Measurements from ENCODE around the gene SCTR. TPM values are rescaled to one million over a fixed set of nuclear protein-coding genes. Genes with fewer than 3 reads are reported as not detected.
A peak's percentile ranks its signal among the peaks of the same experiment; 100 is the strongest.

SCTR gene
- total RNA-seq, 2 experiments from 2014 or later, result not detected

- no peak for DNase-seq
- no peak overlapping the region for H3K27ac Mint-ChIP-seq
- ChIA-PET CTCF (no interaction called here), POLR2A (no interaction called here)
- H3K4me3 Mint-ChIP-seq, result no peak overlapping the region
- H3K4me1 Mint-ChIP-seq (ENCODE audit: low read depth), result peaks cover 5% of the 10 kb centered on the region
- no peaks in the 10 kb centered on the region for H3K36me3 Mint-ChIP-seq (ENCODE audit: low read depth)
- no peaks in the 10 kb centered on the region for H3K9me3 Mint-ChIP-seq (ENCODE audit: insufficient read depth)
- ATAC-seq, result no peak
- H3K27me3 Mint-ChIP-seq (ENCODE audit: low read depth), result peaks cover 39% of the 10 kb centered on the region
These were observed 90.5 kb downstream of the SCTR start for GRCh38 chr2:119433636-119434327.

- Mint-ChIP-seq H3K4me3 (no peak overlapping the region), H3K27me3 (ENCODE audit: low read depth) (peaks cover 39% of the 10 kb centered on the region), H3K36me3 (ENCODE audit: low read depth) (no peaks in the 10 kb centered on the region), H3K4me1 (ENCODE audit: low read depth) (peaks cover 5% of the 10 kb centered on the region), H3K9me3 (ENCODE audit: insufficient read depth) (no peaks in the 10 kb centered on the region), H3K27ac (no peak overlapping the region)
- ATAC-seq, result no peak
- POLR2A ChIA-PET, result no interaction called here
- CTCF ChIA-PET, result no interaction called here
- no peak for DNase-seq
These were observed 91.3 kb downstream of the SCTR start for GRCh38 chr2:119432851-119433522.

- ChIA-PET CTCF (no interaction called here), POLR2A (no interaction called here)
- ATAC-seq (no peak), DNase-seq (no peak)
- H3K27me3 Mint-ChIP-seq (ENCODE audit: low read depth), result peaks cover 47% of the 10 kb centered on the region
- no peak overlapping the region for H3K4me3 Mint-ChIP-seq
- H3K9me3 Mint-ChIP-seq (ENCODE audit: insufficient read depth), result no peaks in the 10 kb centered on the region
- no peak overlapping the region for H3K27ac Mint-ChIP-seq
- H3K4me1 Mint-ChIP-seq (ENCODE audit: low read depth), result peaks cover 5% of the 10 kb centered on the region
- H3K36me3 Mint-ChIP-seq (ENCODE audit: low read depth), result no peaks in the 10 kb centered on the region
These were observed 92.1 kb downstream of the SCTR start for GRCh38 chr2:119431976-119432850.

GRCh38 chr2:119431155-119431975 lies 92.9 kb downstream of the SCTR start, which contains the start of gene TMEM37:
Gene TMEM37, plus strand, starts transcription at chr2:119431854. Its CDS starts 50 bp downstream, at chr2:119431904.
- peak; percentile 62 for ATAC-seq
- ChIA-PET CTCF (no interaction called here), POLR2A (no interaction called here)
- Mint-ChIP-seq H3K4me1 (ENCODE audit: low read depth) (peaks cover 5% of the 10 kb centered on the region), H3K36me3 (ENCODE audit: low read depth) (no peaks in the 10 kb centered on the region), H3K9me3 (ENCODE audit: insufficient read depth) (no peaks in the 10 kb centered on the region), H3K27me3 (ENCODE audit: low read depth) (peaks cover 50% of the 10 kb centered on the region), H3K27ac (no peak within 1 kb of the TSS), H3K4me3 (no peak within 1 kb of the TSS)
- DNase-seq, result no peak

- Mint-ChIP-seq H3K27ac (no peak overlapping the region), H3K27me3 (ENCODE audit: low read depth) (peaks cover 49% of the 10 kb centered on the region), H3K9me3 (ENCODE audit: insufficient read depth) (no peaks in the 10 kb centered on the region), H3K4me3 (no peak overlapping the region), H3K4me1 (ENCODE audit: low read depth) (peaks cover 5% of the 10 kb centered on the region), H3K36me3 (ENCODE audit: low read depth) (no peaks in the 10 kb centered on the region)
- DNase-seq, result no peak
- no peak for ATAC-seq
- ChIA-PET CTCF (no interaction called here), POLR2A (no interaction called here)
These were observed 94.2 kb downstream of the SCTR start for GRCh38 chr2:119430023-119430498.

GRCh38 chr2:119429225-119429981 lies 94.9 kb downstream of the SCTR start:
- peaks cover 49% of the 10 kb centered on the region for H3K27me3 Mint-ChIP-seq (ENCODE audit: low read depth)
- no peak overlapping the region for H3K4me3 Mint-ChIP-seq
- peaks cover 5% of the 10 kb centered on the region for H3K4me1 Mint-ChIP-seq (ENCODE audit: low read depth)
- POLR2A ChIA-PET, result no interaction called here
- CTCF ChIA-PET, result no interaction called here
- H3K27ac Mint-ChIP-seq, result no peak overlapping the region
- ATAC-seq (no peak), DNase-seq (no peak)
- H3K9me3 Mint-ChIP-seq (ENCODE audit: insufficient read depth), result no peaks in the 10 kb centered on the region
- no peaks in the 10 kb centered on the region for H3K36me3 Mint-ChIP-seq (ENCODE audit: low read depth)

GRCh38 chr2:119428488-119429224 lies 95.6 kb downstream of the SCTR start:
- POLR2A ChIA-PET, result no interaction called here
- Mint-ChIP-seq H3K27ac (no peak overlapping the region), H3K9me3 (ENCODE audit: insufficient read depth) (no peaks in the 10 kb centered on the region), H3K4me1 (ENCODE audit: low read depth) (peaks cover 5% of the 10 kb centered on the region), H3K27me3 (ENCODE audit: low read depth) (peaks cover 44% of the 10 kb centered on the region), H3K4me3 (no peak overlapping the region), H3K36me3 (ENCODE audit: low read depth) (no peaks in the 10 kb centered on the region)
- DNase-seq (no peak), ATAC-seq (no peak)
- CTCF ChIA-PET, result no interaction called here

GRCh38 chr2:119427756-119428155 lies 96.5 kb downstream of the SCTR start:
- POLR2A ChIA-PET, result no interaction called here

GRCh38 chr2:119426801-119427395 lies 97.4 kb downstream of the SCTR start:
- Mint-ChIP-seq H3K27me3 (ENCODE audit: low read depth) (peaks cover 31% of the 10 kb centered on the region), H3K4me1 (ENCODE audit: low read depth) (no peaks in the 10 kb centered on the region), H3K27ac (no peak overlapping the region), H3K36me3 (ENCODE audit: low read depth) (no peaks in the 10 kb centered on the region), H3K4me3 (no peak overlapping the region), H3K9me3 (ENCODE audit: insufficient read depth) (no peaks in the 10 kb centered on the region)
- DNase-seq, result no peak
- CTCF ChIA-PET, result no interaction called here
- POLR2A ChIA-PET, result no interaction called here
- no peak for ATAC-seq

More at GRCh38 chr2:119427756-119428155, 96.5 kb downstream of the SCTR start:
- no peak for DNase-seq
- H3K4me1 Mint-ChIP-seq (ENCODE audit: low read depth), result peaks cover 5% of the 10 kb centered on the region
- no peak overlapping the region for H3K4me3 Mint-ChIP-seq
- no peaks in the 10 kb centered on the region for H3K9me3 Mint-ChIP-seq (ENCODE audit: insufficient read depth)
- H3K27me3 Mint-ChIP-seq (ENCODE audit: low read depth), result peaks cover 37% of the 10 kb centered on the region
- H3K36me3 Mint-ChIP-seq (ENCODE audit: low read depth), result no peaks in the 10 kb centered on the region
- no peak for ATAC-seq
- CTCF ChIA-PET, result no interaction called here
- no peak overlapping the region for H3K27ac Mint-ChIP-seq

GRCh38 chr2:119426396-119426675 lies 97.9 kb downstream of the SCTR start:
- Mint-ChIP-seq H3K9me3 (ENCODE audit: insufficient read depth) (no peaks in the 10 kb centered on the region), H3K27me3 (ENCODE audit: low read depth) (peaks cover 31% of the 10 kb centered on the region), H3K4me3 (no peak overlapping the region), H3K27ac (no peak overlapping the region), H3K36me3 (ENCODE audit: low read depth) (no peaks in the 10 kb centered on the region), H3K4me1 (ENCODE audit: low read depth) (no peaks in the 10 kb centered on the region)
- no peak for DNase-seq
- POLR2A ChIA-PET, result no interaction called here
- ATAC-seq, result no peak
- CTCF ChIA-PET, result no interaction called here

Data from activated CD8-positive, alpha-beta T cell treated with anti-CD3 and anti-CD28 coated beads, Interleukin-2, amount 10 ng/mL, durations not matched to agents 7 days and 5 days (primary cell).